ENCODE measurements around the gene ETV3. TPM values are rescaled to one million over a fixed set of nuclear protein-coding genes. Genes with fewer than 3 reads are reported as not detected.

Gene ETV3
- total RNA-seq, 1 experiment from 2014 or later: 36.3 TPM

- no peak for TF ChIP-seq CTCF (conservative IDR thresholded peaks at IDR 0.05)
- H3K4me1 Mint-ChIP-seq: peaks cover 20 to 41% of the 10 kb centered on the region in 2 experiments
- H3K9me3 Mint-ChIP-seq: no peaks in the 10 kb centered on the region; a peak in 1 of 5 replicates
- Histone ChIP-seq H3K79me1 (ENCODE audit: insufficient read depth, low read depth, low read length, poor library complexity, severe bottlenecking) (no peaks in the 10 kb centered on the region), H4K20me1 (ENCODE audit: control insufficient read depth, insufficient read depth, insufficient read length) (no peaks in the 10 kb centered on the region), H4K8ac (replicated peaks; ENCODE audit: insufficient read length, low read depth, low read length) (no peak overlapping the region), H3K56ac (ENCODE audit: insufficient read length, low read depth, low read length) (no peak overlapping the region), H3K9ac (ENCODE audit: extremely low read depth, insufficient read length, low read length) (no peak overlapping the region), H2BK120ac (ENCODE audit: low read depth, low read length, poor library complexity, severe bottlenecking) (no peak overlapping the region), H4K5ac (ENCODE audit: insufficient read length, low read depth, low read length) (no peak overlapping the region), H2BK15ac (ENCODE audit: low read depth, low read length) (no peak overlapping the region), H3K4ac (ENCODE audit: low read depth, low read length) (no peak overlapping the region), H3K23me2 (ENCODE audit: insufficient read length, low read depth, low read length, poor library complexity, severe bottlenecking) (no peaks in the 10 kb centered on the region), H2BK20ac (ENCODE audit: low read depth, low read length, poor library complexity, severe bottlenecking) (no peak overlapping the region), H2BK12ac (ENCODE audit: insufficient read length, low read depth, low read length) (no peak overlapping the region), H2BK5ac (ENCODE audit: insufficient read length, low read length) (no peak overlapping the region), H3K18ac (ENCODE audit: insufficient read length, low read depth, low read length) (no peak overlapping the region), H3K4me1 (ENCODE audit: insufficient read depth, low read length) (no peaks in the 10 kb centered on the region), H3K14ac (ENCODE audit: insufficient read depth, low read length) (no peak overlapping the region), H3K9me3 (ENCODE audit: control insufficient read depth, low read depth, low read length) (no peaks in the 10 kb centered on the region), H3K79me2 (ENCODE audit: insufficient read depth, low read length) (no peaks in the 10 kb centered on the region), H3K23ac (ENCODE audit: insufficient read length, low read depth, low read length) (no peak overlapping the region), H3K27ac (ENCODE audit: insufficient read length, low read depth, low read length) (no peak overlapping the region), H4K91ac (ENCODE audit: insufficient read length, low read depth, low read length) (no peak overlapping the region), H2AK5ac (ENCODE audit: insufficient read length, low read length) (no peak overlapping the region), H3T11ph (ENCODE audit: low read length) (no peak overlapping the region), H3K27me3 (ENCODE audit: insufficient read depth, low read length) (no peaks in the 10 kb centered on the region; the same call in 1 of the 2 replicates), H3K4me2 (ENCODE audit: insufficient read depth, insufficient read length, low read length) (no peak overlapping the region), H2AFZ (ENCODE audit: low read length) (no peak overlapping the region)
- no CpG with 5 or more reads among the region's 6 CpGs for WGBS (ENCODE audit: extremely low coverage, insufficient read length, low lambda C conversion rate)
- H3K4me3 Mint-ChIP-seq: no peak overlapping the region
- H3K27ac Mint-ChIP-seq: no peak overlapping the region
- H3K27me3 Mint-ChIP-seq (ENCODE audit: low read depth): peaks cover 40% of the 10 kb centered on the region
- no peak for DNase-seq
- H3K36me3 Mint-ChIP-seq (ENCODE audit: insufficient read depth in 1 of 3, low read depth in 3 of 3): no peaks in the 10 kb centered on the region
Measured at GRCh38 chr1:157104598-157105293, 33.4 kb downstream of the ETV3 start.
